NOMO-1 (cell line): ENCODE data around the gene RNFT2.

Experiments
- DNase-seq, 2 experiments: peaks; one replicate each; lab custom pipeline; 2025; ENCODE audit not compliant: unreplicated experiment in 2 of 2; lab: John Stamatoyannopoulos, UW

The RNFT2 gene, protein sequence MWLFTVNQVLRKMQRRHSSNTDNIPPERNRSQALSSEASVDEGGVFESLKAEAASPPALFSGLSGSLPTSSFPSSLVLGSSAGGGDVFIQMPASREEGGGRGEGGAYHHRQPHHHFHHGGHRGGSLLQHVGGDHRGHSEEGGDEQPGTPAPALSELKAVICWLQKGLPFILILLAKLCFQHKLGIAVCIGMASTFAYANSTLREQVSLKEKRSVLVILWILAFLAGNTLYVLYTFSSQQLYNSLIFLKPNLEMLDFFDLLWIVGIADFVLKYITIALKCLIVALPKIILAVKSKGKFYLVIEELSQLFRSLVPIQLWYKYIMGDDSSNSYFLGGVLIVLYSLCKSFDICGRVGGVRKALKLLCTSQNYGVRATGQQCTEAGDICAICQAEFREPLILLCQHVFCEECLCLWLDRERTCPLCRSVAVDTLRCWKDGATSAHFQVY

DNA sequence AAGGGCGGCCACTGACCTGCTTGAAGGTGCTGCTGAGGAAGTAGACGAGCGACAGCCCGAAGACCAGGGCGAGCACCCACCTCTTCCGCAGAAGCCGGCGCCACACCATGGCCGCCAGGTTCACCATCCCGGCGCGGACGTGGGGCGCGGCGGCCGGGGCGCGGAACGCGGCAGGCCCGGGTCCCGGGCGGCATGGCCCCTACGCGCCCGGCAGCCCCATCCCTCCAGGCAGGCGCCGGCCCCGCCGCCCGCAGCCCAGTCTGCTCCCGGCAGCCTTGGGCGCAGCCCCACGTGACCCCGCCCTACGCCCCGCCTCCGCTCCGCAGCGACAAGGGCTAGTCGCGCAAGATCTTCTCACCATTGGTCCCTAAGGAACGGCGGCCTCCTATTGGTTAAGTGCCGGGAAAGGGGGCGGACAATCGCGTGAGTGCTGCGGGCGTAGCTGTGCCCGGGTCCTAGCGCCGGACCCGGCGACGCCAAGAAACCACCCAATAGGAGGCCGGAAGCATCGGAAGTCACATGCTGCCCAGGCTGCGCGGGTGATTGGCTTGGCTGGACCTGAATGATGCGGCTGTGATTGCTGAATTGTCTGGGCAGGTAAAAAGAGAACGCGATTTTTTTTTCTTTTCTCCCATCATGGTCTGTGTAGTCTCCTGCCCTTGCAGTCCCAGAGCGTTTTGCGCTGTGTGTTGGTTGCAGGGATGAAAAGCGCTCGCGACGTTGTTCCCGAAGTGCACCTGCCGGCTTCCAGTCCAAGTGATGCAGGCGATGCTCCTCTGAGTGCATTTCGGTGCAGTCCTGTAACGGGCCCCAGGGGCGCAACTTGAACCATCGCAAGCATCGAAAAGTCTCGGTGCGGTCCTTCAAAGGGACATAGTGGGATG, at the start of gene RNFT2, which contains the start of gene SPRING1:
Gene RNFT2, plus strand, starts transcription at position 542 of the 884 bp plus-strand sequence. CDS start 2,183 bp downstream, outside the sequence.
Gene SPRING1, minus strand, starts transcription at position 296 of the 884 bp plus-strand sequence. Its CDS starts 169 bp downstream, at position 127.
- peak; percentile 98 to 99 for DNase-seq

DNA sequence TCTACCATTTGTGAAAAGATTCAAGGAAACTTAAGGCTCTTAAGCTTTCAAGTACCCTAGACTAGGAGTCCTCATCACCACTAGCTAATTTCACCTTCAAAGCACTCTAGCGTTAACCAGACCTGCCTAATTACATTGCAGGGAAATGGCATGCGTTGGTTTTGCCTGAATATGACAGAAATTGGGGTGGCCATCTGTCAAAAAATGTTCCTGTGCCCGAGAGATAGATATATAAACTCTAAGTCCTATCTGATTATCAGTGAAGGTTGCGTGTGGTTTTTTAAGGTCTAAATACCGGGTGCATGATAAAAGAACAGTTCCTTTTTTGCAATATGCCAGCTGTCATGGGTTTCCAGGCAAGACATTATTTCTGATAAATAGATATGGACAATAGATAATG, 48.6 kb upstream of the RNFT2 start:
- DNase-seq: peak; percentile 46 to 74

DNA sequence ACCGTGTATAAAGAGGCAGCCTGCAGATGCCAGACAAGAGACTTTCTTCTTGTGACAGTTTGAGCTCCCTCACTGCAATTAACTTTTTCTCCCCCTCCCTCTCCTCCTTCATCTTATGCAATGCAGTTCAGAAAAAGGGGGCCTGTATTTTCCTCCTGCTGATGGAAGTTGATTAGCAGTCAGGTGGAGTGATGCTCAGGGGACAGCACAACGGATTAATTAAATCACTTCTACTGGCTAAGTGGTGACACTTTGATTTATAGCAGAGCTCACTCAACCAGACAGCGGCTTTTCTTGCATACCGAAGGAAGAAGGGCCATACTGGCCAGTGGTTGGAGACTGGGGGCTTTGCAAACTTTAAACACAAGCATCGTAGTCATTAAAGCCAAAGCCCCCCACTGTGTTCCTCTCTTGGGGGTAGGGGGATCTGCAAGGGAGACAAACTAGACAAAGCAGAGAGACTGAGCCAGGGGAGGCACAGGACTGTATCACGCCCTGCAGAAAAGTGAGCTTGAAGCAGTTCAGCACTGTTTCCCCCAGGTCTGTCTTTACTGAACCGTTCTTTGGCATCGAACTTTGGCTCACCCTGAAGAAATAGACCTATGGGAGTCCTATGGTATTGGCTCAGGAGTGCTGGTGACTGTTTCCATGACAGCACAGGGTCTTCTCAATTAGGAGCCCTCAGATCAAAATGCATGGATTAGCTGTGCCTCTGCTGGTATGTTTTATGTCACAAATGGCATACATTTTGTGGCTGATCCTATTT, 48.0 kb upstream of the RNFT2 start:
- DNase-seq: peak; percentile 59 to 74

DNA sequence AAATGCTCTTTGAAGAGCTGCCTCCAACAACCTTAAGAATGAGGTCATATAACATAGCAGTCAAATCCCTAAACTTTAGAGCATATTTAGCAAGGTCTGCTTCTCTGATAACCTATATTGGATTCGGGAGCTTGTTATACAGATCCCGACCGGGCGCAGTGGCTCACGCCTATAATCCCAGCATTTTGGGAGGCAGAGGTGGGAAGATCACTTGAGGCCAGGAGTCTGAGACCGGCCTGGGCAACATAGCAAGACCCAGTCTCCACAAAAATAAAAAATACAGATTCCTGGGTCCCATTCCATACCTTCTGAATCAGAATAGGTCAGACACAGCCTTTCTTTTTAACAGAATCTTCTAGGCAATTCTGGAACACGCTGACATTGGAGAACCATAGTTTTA, 46.9 kb upstream of the RNFT2 start:
- DNase-seq: no peak

DNA sequence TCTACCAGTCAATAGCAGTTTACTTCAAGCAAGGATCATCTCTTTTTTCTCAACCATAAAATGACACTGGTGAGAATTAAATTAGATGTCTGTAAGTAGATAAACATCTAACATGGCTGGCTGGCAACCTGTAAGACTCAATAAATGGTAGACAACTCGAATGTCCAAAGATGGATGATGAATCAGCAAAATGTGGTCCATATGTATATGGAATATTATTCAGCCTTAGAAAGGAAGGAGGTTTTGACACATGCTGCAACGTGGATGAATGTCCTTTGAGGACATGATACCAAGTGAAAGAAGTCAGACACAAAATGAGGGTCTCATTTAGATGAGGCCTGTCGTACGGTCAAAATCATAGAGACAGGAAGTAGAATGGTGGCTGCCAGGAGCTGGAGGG, 46.5 kb upstream of the RNFT2 start:
- DNase-seq: no peak

DNA sequence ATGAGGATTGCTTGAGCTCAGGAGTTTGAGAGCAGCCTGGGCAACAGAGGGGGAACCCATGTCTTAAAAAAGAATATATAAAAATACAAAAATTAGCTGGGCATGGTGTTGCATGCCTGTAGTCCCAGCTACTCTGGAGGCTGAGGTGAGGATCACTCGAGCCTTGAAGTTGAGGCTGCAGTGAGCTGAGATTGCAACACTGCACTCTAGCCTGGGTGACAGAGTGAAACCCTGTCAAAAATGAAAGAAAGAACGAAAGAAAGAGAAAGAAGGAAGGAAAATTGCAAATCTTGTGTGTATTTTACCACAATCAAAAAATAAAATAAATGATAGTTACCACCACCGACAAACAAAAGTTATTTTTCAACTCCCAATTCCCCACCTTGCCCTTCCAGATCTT, 45.5 kb upstream of the RNFT2 start:
- DNase-seq: peak in 1 of 2 experiments; percentile 16

DNA sequence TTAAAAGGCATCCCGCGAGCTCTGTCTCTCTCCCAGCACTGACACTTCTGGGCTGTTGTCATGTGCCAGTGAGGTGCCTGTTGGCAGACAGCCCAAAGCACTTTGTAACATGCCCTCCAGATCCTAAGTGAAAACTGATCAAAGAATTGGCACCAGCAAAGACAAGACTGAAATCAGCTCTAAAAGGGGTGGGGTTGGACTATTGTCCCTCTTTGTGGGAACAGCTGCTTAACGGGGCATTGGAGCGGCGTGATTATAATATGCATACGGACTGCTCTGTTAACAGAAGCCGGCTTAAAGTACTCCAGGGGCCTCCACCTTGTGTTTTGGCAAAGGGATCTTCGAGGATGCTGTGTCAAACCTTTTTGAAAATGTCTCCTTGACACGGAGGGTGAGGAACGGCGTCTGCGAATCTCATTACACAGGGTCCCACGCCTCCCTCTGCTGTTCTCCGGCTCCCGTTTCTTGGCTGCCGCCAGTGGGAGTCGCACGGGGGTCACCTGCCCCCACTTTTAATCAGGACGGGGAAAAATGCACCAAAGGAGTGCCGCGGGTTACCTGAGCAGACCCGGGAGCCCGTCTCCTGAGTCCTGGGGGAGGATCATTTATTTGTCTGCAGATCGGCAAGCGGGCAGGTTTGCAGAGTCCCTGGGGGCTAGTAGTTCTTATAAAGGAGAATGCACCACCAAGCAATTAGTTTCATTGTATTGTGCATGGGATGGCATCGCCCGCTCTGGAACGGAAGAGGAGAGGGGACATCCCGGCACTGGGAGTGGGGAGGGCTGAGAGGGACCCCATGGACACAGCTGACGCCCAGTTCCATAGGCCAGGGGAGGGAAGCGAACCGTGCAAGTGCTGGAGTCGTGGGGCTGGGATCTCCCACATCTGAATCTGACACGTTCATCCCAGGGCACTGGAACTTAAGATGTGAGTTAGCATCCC, 44.6 kb upstream of the RNFT2 start:
- DNase-seq: no peak

DNA sequence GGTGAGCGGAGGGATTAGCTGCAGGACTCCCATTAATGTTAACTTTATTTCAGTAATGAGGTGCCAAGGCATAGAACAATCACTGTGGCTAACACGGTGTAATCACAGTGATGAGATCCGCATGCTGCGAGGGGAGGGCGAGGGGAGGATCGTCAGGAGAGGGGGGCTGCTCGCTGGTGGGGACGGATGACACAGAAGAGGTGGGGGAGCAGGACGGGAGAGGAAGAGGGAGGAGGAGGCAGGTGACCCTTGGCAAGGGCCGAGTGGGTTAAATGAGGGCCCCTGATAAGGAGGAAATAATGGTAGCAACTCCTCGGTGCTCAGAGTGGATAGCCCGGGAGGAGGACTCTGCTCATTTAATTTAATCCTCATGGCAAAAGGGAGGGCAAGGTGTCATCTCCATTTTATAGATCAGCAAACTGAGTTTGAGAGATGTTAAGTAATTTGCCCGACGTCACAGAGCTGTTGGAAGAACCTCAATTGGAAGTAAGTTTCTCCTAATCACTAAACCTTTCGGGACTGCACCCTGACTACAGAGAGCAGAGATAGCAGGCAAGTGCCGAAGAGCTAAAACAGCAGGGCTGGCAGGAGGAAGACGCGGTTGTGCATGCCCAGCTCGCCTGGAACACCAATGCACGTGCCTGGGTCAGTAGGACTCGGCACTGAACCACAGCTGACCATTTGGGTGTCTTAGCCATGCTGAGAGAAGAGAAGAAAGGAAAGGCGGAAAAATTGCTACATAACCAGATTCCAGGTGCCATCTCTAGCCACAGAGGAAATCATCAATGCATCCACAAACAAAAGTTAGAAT, 43.3 kb upstream of the RNFT2 start:
- no peak for DNase-seq

DNA sequence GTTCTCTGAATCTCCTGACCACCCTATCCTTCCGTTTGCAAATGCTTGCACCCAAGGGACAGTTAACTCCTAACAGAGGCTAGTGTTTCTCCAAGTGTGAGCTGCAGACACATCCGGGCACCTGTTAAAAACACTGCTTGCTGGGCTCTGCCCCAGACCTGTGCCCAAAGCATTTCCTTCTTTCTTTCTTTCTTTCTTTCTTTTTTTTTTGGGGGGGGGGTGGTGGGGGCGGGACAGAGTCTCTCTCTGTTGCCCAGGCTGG, 42.7 kb upstream of the RNFT2 start:
- no peak for DNase-seq

DNA sequence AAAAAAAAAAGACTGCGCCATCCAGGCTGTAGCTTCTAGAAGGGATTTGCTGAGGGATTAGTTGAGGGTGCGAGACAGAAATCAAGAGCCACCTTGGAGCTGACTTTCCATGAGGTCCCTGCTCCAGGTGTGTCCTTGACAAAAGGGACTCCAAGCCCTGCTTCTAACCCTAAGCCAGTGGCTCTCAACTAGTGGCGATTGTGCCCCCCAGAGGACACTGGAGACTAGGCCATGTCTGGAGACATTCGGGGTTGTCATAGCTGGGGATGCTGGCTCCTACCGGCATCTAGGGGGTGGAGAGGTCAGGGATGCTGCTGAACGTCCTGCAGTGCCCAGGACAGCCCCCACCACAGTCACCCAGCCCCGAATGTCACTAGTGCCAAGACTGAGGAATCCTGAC, 40.8 kb upstream of the RNFT2 start:
- DNase-seq: peak; percentile 17 to 37

DNA sequence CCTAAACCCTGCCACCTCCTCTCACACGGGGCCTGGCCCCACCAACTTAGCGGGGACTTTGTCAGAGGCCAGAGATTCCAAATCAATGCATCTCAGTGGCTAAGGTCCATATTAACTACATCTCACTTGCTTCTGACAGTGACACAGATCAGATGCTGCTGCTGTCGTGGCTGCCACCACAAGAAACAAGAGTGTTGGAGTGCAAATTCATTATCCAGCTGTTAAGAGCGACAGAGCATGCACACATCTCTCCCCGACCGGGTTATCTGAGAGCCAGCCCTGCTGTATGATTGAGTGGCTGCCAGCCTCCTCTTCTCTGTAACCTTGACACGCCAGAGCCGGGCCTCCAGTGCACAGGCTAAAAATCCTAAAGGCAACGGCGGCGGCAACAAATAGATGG, 40.4 kb upstream of the RNFT2 start:
- DNase-seq: no peak

DNA sequence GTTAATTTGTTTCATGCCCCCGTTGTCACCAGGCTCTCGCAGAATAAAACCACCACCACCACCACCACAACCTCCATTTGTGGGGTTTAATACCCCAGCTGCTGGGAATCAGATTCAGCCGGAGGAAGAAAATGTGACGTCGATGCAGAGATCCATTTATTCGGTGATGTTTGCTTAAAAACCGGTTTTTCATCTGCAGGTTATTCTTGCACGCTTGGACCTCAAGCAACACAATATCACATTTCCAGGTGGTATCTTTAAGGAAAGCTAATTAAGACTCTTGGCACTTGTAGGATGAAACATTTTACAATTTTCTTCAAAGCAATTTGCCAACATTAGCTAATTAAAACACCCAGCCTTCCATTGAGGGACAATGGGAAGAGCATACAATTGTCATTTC, 40.0 kb upstream of the RNFT2 start:
- no peak for DNase-seq

DNA sequence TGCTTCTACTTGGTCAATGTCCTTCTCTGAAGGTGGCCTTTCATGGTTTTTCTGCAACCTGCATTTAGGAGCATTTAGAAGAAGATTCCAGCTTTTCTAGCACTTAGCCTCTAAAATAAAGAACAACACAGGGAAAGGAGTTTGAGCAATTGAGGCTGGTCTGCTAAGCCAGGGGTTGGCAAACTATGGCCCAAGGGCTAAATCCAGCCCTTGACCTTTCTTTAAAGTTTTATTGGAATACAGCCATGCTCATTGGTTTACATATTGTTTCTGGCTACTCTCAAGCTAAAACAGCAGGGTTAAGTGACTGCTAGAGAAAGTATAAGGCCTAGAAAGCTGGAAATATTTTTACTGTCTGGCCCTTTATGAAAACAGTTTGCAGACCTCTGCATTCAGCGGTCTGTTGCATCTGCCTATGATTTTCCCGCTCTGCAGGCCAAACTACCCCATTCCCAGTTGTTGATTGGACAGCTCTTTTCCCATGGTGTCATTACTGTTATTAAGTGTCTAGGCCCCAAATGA, 39.5 kb upstream of the RNFT2 start:
- DNase-seq: no peak

DNA sequence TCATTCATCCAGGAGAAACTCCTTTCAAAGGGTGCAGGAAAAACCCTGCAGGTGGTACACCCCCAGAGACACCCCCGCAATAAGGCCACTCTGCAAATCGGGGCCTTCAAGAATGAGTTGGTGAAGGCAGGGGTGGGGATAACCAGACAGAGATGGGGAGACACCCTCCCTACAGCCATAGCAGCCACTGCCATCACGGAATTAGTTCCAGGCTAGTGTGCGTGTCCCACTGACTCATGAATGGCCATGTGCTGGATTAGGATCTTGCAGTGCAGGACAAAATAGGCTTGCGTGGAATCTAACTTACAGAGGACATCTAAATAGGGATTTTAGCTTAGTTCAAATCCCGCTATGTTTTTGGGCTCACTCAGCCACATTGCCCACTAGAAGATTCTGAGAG, 38.0 kb upstream of the RNFT2 start:
- no peak for DNase-seq

DNA sequence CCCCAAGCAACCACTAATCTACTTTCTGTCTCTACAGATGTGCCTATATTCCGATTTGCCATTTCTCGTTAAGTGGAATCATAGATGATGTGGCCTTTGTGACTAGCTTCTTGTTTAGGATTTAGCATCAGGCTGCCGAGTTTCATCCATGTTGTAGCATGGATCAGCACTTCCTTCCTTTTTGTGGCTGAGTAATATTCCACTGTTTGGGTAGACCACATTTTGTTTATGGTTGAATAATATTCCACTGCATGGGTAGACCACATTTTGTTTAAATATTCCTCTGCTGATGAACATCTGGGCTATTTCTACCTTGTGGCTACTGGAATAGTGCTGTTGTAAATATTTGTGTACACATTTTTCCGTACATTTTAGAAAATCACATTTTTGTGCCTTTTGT, 36.7 kb upstream of the RNFT2 start:
- no peak for DNase-seq

DNA sequence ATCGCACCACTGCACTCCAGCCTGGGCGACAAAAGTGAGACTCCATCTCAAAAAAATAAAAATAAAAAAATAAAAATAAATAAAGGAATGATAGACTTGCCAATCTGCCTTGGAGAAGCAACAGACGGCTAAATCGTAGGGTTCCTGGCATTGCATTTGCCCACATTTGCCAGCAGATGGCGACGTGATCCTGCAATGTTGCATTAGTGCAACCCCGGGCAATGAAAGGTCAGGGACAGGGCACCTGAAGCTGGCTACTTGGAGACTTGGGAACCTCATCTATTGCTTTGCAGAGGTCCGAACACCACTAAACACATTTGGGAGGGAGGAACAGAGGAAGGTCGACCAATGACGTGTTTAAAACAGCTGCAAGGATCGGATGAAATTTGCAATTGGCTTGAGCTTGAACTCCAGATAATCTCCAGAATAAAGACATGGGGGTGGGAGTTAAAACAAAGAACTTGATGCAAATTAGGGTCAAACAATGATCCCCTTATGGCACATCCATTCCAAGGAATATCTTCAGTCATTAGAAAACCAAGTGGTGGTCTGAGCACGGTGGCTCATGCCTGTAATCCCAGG, 34.8 kb upstream of the RNFT2 start:
- DNase-seq: peak; percentile 17 to 54

DNA sequence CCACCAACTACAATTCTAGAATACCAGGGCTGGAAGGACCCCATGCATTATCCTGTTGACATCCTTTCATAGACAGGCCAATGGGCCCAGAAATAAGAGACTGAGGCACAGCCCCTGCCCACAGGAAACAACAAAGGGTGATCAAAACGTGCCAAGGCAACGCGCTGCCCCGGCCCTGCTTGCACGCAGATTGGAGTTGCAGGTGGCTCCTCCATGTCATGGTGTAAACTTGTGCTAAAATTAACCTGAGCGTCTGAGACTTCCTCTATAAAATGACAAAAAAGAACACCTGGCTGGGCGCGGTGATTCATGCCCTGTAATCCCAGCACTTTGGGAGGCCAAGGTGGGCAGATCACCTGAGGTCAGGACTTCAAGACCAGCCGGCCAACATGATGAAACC, 30.4 kb upstream of the RNFT2 start:
- no peak for DNase-seq
